K562 (cell line): ENCODE data around the gene CD74. TPM values are rescaled to one million over a fixed set of nuclear protein-coding genes. Genes with fewer than 3 reads are reported as not detected.

Experiments
- ARID1B ChIP-seq: fragments of 450-650 bp; IDR thresholded peaks from 2 replicates; pipeline ENCODE4 v1.6.1; 2016; ENCODE audit warnings: antibody characterized with exemption, mild to moderate bottlenecking, inconsistent platforms
- MEF2A ChIP-seq: IDR thresholded peaks from 2 replicates; pipeline ENCODE4 v1.6.1; 2011; ENCODE audit warnings: low read depth, mild to moderate bottlenecking, low read length, moderate library complexity; ENCODE audit not compliant: control insufficient read depth
- NUFIP1 ChIP-seq: fragments of 450-650 bp; IDR thresholded peaks from 2 replicates; pipeline ENCODE4 v1.6.1; 2018; ENCODE audit not compliant: partially characterized antibody
- RNF2 ChIP-seq: sonication (generic); IDR thresholded peaks from 2 replicates; pipeline ENCODE4 v1.6.1; 2016
- SMARCA4 ChIP-seq: fragments of 450-650 bp; IDR thresholded peaks from 2 replicates; pipeline ENCODE4 v1.6.1; 2016
- SNIP1 ChIP-seq: fragments of 450-650 bp; IDR thresholded peaks from 2 replicates; pipeline ENCODE4 v1.7.1; 2017; ENCODE audit warnings: low read depth, mild to moderate bottlenecking
- TAL1 ChIP-seq: fragments of 450-650 bp; IDR thresholded peaks from 2 replicates; pipeline ENCODE4 v1.6.1; 2016; ENCODE audit warnings: mild to moderate bottlenecking
- ZNF644 ChIP-seq: fragments of 200-800 bp; sonication (Bioruptor generic); IDR thresholded peaks from 2 replicates; pipeline ENCODE4 v1.6.1; 2016; ENCODE audit warnings: low read depth, missing genetic modification characterization, missing compliant biosample characterization
- polyA plus RNA-seq, 8 experiments: library from polyadenylated mRNA; depleted of rRNA in 4 of 8; stranded (reverse) in 5 of 8; unstranded in 3 of 8; fragments of >200 nt; fragmentation: Nextera tagmentation in 2 of 8; fragmentation: Illumina TruSeq in 1 of 8; extraction: Ambion mirVana in 2 of 8; extraction: Trizol in 1 of 8; gene quantifications; 2 replicates each; pipeline versions ENCODE4 v1.2.1 to v1.2.3, GENCODE V29; 2011 to 2014; ENCODE audit warnings: inconsistent platforms in 1 of 8, missing spikeins in 1 of 8
- total RNA-seq, 7 experiments: library from RNA; depleted of rRNA in 6 of 7; stranded (reverse); fragments of >200 nt in 6 of 7; fragmentation: Illumina TruSeq in 2 of 7; extraction: Trizol in 2 of 7; gene quantifications; 2 replicates each; pipeline versions ENCODE4 v1.2.1 to v1.2.3, GENCODE V29; 2011 to 2021; ENCODE audit warnings: low replicate concordance in 1 of 7
- TF ChIP-seq, protein P1 (sequence below): fragments of 450-650 bp; IDR thresholded peaks from 2 replicates; pipeline ENCODE4 v1.6.1; 2016; ENCODE audit warnings: mild to moderate bottlenecking, moderate library complexity
- TF ChIP-seq, protein P2 (sequence below): sonication (generic); formaldehyde crosslinking; IDR thresholded peaks from 2 replicates; pipeline ENCODE4 v1.8.0; 2022; ENCODE audit warnings: mild to moderate bottlenecking, missing genetic modification reagents
- TF ChIP-seq, protein P3 (sequence below): sonication (generic); formaldehyde crosslinking; IDR thresholded peaks from 2 replicates; pipeline ENCODE4 v1.8.0; 2022; ENCODE audit warnings: mild to moderate bottlenecking, missing genetic modification reagents

Gene CD74
- total and polyA plus RNA-seq, 9 of the 15 experiments (the other 6 are each of a cell fraction or from before 2014, with no cell fraction given): 0.07 to 4.8 (median 0.32) TPM

DNA sequence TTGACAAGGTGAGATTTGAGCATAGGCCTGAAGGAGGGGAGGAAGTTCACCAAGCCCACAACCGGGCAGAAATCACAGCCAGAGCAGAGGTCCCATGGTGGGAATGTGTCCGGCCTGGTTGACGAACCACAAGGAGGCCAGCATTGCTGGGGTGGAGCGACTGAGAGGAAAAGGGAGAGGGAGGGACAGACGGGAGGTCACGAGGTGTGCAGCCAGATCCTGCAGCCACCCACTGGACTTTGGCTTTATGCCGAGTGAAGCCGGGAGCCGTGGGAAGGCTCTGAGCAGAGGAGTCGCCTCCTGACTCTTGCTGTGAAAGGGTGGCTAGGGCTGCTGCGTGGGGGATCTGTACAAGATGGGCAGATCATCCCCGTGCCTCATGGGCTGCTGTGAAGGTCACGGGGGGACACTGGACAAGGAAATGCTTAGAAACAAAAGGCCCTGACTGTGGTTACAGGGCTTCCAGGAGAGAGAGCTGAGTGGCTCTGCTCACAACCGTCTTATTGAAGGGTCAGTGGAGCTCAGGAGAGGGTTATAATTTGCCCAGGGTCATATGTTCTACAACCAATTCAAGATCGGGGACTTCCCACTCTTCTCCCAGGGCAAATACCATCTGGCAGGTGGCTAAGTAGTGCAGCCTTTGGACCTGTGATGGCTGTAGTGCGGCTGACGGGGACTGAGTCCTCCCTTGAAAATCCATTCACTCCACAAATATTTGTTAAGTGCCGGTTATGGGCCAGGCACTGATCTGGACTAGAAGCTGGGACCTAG lies 15.6 kb upstream of the CD74 start (continued):
- TF ChIP-seq, protein P1, sequence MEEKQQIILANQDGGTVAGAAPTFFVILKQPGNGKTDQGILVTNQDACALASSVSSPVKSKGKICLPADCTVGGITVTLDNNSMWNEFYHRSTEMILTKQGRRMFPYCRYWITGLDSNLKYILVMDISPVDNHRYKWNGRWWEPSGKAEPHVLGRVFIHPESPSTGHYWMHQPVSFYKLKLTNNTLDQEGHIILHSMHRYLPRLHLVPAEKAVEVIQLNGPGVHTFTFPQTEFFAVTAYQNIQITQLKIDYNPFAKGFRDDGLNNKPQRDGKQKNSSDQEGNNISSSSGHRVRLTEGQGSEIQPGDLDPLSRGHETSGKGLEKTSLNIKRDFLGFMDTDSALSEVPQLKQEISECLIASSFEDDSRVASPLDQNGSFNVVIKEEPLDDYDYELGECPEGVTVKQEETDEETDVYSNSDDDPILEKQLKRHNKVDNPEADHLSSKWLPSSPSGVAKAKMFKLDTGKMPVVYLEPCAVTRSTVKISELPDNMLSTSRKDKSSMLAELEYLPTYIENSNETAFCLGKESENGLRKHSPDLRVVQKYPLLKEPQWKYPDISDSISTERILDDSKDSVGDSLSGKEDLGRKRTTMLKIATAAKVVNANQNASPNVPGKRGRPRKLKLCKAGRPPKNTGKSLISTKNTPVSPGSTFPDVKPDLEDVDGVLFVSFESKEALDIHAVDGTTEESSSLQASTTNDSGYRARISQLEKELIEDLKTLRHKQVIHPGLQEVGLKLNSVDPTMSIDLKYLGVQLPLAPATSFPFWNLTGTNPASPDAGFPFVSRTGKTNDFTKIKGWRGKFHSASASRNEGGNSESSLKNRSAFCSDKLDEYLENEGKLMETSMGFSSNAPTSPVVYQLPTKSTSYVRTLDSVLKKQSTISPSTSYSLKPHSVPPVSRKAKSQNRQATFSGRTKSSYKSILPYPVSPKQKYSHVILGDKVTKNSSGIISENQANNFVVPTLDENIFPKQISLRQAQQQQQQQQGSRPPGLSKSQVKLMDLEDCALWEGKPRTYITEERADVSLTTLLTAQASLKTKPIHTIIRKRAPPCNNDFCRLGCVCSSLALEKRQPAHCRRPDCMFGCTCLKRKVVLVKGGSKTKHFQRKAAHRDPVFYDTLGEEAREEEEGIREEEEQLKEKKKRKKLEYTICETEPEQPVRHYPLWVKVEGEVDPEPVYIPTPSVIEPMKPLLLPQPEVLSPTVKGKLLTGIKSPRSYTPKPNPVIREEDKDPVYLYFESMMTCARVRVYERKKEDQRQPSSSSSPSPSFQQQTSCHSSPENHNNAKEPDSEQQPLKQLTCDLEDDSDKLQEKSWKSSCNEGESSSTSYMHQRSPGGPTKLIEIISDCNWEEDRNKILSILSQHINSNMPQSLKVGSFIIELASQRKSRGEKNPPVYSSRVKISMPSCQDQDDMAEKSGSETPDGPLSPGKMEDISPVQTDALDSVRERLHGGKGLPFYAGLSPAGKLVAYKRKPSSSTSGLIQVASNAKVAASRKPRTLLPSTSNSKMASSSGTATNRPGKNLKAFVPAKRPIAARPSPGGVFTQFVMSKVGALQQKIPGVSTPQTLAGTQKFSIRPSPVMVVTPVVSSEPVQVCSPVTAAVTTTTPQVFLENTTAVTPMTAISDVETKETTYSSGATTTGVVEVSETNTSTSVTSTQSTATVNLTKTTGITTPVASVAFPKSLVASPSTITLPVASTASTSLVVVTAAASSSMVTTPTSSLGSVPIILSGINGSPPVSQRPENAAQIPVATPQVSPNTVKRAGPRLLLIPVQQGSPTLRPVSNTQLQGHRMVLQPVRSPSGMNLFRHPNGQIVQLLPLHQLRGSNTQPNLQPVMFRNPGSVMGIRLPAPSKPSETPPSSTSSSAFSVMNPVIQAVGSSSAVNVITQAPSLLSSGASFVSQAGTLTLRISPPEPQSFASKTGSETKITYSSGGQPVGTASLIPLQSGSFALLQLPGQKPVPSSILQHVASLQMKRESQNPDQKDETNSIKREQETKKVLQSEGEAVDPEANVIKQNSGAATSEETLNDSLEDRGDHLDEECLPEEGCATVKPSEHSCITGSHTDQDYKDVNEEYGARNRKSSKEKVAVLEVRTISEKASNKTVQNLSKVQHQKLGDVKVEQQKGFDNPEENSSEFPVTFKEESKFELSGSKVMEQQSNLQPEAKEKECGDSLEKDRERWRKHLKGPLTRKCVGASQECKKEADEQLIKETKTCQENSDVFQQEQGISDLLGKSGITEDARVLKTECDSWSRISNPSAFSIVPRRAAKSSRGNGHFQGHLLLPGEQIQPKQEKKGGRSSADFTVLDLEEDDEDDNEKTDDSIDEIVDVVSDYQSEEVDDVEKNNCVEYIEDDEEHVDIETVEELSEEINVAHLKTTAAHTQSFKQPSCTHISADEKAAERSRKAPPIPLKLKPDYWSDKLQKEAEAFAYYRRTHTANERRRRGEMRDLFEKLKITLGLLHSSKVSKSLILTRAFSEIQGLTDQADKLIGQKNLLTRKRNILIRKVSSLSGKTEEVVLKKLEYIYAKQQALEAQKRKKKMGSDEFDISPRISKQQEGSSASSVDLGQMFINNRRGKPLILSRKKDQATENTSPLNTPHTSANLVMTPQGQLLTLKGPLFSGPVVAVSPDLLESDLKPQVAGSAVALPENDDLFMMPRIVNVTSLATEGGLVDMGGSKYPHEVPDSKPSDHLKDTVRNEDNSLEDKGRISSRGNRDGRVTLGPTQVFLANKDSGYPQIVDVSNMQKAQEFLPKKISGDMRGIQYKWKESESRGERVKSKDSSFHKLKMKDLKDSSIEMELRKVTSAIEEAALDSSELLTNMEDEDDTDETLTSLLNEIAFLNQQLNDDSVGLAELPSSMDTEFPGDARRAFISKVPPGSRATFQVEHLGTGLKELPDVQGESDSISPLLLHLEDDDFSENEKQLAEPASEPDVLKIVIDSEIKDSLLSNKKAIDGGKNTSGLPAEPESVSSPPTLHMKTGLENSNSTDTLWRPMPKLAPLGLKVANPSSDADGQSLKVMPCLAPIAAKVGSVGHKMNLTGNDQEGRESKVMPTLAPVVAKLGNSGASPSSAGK: 0 out of 2 replicates have a peak, but pooled peaks have one; percentile 22
- TF ChIP-seq ARID1B (no peak), NUFIP1 (no peak), RNF2 (no peak), MEF2A (no peak), SNIP1 (no peak), ZNF644 (tag) (no peak), TAL1 (no peak), SMARCA4 (no peak)
- TF ChIP-seq, protein P2, sequence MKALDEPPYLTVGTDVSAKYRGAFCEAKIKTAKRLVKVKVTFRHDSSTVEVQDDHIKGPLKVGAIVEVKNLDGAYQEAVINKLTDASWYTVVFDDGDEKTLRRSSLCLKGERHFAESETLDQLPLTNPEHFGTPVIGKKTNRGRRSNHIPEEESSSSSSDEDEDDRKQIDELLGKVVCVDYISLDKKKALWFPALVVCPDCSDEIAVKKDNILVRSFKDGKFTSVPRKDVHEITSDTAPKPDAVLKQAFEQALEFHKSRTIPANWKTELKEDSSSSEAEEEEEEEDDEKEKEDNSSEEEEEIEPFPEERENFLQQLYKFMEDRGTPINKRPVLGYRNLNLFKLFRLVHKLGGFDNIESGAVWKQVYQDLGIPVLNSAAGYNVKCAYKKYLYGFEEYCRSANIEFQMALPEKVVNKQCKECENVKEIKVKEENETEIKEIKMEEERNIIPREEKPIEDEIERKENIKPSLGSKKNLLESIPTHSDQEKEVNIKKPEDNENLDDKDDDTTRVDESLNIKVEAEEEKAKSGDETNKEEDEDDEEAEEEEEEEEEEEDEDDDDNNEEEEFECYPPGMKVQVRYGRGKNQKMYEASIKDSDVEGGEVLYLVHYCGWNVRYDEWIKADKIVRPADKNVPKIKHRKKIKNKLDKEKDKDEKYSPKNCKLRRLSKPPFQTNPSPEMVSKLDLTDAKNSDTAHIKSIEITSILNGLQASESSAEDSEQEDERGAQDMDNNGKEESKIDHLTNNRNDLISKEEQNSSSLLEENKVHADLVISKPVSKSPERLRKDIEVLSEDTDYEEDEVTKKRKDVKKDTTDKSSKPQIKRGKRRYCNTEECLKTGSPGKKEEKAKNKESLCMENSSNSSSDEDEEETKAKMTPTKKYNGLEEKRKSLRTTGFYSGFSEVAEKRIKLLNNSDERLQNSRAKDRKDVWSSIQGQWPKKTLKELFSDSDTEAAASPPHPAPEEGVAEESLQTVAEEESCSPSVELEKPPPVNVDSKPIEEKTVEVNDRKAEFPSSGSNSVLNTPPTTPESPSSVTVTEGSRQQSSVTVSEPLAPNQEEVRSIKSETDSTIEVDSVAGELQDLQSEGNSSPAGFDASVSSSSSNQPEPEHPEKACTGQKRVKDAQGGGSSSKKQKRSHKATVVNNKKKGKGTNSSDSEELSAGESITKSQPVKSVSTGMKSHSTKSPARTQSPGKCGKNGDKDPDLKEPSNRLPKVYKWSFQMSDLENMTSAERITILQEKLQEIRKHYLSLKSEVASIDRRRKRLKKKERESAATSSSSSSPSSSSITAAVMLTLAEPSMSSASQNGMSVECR (CRISPR knock-in tag): no peak
- TF ChIP-seq, protein P3, sequence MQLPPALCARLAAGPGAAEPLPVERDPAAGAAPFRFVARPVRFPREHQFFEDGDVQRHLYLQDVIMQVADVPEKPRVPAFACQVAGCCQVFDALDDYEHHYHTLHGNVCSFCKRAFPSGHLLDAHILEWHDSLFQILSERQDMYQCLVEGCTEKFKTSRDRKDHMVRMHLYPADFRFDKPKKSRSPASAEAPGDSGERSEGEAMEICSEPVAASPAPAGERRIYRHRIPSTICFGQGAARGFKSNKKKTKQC (CRISPR knock-in tag): no peak
